GM12878 (cell line): ENCODE results near the gene PRKAG3.

Source experiments
- CREB1 ChIP-seq: IDR thresholded peaks from 2 replicates; pipeline ENCODE4 v1.6.1; 2012; ENCODE audit warnings: low read depth, mild to moderate bottlenecking, inconsistent platforms
- MXI1 ChIP-seq: fragments of 150-350 bp; IDR thresholded peaks from 2 replicates; pipeline ENCODE4 v1.6.1; 2011; ENCODE audit warnings: low read depth, mild to moderate bottlenecking, inconsistent platforms, low read length, improper control_type of control experiment
- MYC ChIP-seq: IDR thresholded peaks from 2 replicates; pipeline ENCODE4 v1.6.1; 2011; ENCODE audit warnings: mild to moderate bottlenecking, low read length, moderate library complexity, inconsistent platforms; ENCODE audit not compliant: insufficient read depth, insufficient replicate concordance, insufficient read length, severe bottlenecking
- POLR2A ChIP-seq: IDR thresholded peaks from 2 replicates; pipeline ENCODE4 v1.6.1; 2011; ENCODE audit warnings: low read depth, mild to moderate bottlenecking, low read length
- RBBP5 ChIP-seq: fragments of 200-600 bp; sonication (generic); conservative IDR thresholded peaks from 2 replicates; pipeline ENCODE4 v1.6.1; 2016
- RFX5 ChIP-seq: IDR thresholded peaks from 2 replicates; pipeline ENCODE4 v1.6.1; 2011; ENCODE audit warnings: low read depth, low read length, improper control_type of control experiment
- SPI1 ChIP-seq: IDR thresholded peaks from 2 replicates; pipeline ENCODE4 v1.6.1; 2011; ENCODE audit warnings: low read depth, mild to moderate bottlenecking, low read length, moderate library complexity, borderline replicate concordance; ENCODE audit not compliant: insufficient read depth
- TARDBP ChIP-seq: IDR thresholded peaks from 2 replicates; pipeline ENCODE4 v1.6.1; 2016; ENCODE audit warnings: borderline replicate concordance
- TF ChIP-seq, protein P1 (sequence below): IDR thresholded peaks from 2 replicates; pipeline ENCODE4 v1.6.1; 2012; ENCODE audit warnings: low read depth, low read length, improper control_type of control experiment
- TF ChIP-seq, protein P2 (sequence below): IDR thresholded peaks from 2 replicates; pipeline ENCODE4 v1.6.1; 2011; ENCODE audit warnings: low read depth, low read length, improper control_type of control experiment, borderline replicate concordance

DNA sequence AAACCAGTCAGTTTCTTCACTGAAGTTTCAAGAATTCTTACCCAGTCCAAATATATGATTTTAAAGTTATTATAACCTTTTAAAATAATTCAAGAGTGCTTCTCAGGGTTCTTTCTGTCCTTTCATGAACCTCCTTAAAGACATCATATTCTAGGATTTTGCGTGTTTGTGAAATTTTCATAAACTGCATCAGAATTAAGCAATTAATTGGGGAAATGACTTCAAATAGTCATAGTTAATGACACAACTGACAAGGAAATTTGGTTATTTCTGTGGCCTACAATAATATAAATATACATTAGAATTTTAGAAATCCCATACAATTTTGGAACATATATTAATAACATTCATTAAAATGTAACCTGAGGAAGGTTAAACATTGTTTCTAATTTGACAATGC, 39.2 kb downstream of the PRKAG3 start:
- TF ChIP-seq TARDBP (no peak), CREB1 (no peak), POLR2A (no peak), MXI1 (no peak), RFX5 (no peak), RBBP5 (no peak), SPI1 (no peak), MYC (no peak)
- TF ChIP-seq, protein P1, sequence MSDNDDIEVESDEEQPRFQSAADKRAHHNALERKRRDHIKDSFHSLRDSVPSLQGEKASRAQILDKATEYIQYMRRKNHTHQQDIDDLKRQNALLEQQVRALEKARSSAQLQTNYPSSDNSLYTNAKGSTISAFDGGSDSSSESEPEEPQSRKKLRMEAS: no peak
- TF ChIP-seq, protein P2, sequence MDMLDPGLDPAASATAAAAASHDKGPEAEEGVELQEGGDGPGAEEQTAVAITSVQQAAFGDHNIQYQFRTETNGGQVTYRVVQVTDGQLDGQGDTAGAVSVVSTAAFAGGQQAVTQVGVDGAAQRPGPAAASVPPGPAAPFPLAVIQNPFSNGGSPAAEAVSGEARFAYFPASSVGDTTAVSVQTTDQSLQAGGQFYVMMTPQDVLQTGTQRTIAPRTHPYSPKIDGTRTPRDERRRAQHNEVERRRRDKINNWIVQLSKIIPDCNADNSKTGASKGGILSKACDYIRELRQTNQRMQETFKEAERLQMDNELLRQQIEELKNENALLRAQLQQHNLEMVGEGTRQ: no peak
